ENCODE results near the gene PEA15.

The PEA15 gene

GRCh38 chr1:160236806-160237205 lies 31.6 kb downstream of the PEA15 start:
- in situ Hi-C loops (cut with MboI; ENCODE audit: low sequenced_read_pairs), result no loop called here

GRCh38 chr1:160237558-160237957 lies 32.4 kb downstream of the PEA15 start:
- in situ Hi-C loops (cut with MboI; ENCODE audit: low sequenced_read_pairs), result no loop called here

DNA sequence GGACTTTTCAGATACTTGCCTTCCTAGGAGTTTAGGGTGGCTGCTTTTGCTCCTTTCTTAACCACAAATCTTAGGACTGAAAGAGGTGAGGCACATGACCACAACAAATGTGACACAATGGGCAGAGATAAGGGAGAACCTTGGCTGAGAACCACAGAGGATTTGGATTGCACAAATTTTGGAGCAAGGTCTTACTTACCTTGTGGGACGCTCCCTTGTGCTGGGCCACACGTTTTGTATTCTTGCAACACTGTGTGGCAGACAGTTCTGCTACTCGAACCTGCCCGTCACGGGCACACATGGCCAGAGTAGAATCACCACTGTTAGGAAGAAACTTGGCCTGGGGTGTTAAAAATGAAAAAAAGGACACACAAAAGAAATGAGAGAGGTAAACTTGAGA lies 33.2 kb downstream of the PEA15 start:
- in situ Hi-C loops (cut with MboI; ENCODE audit: low sequenced_read_pairs), result no loop called here

GRCh38 chr1:160239582-160240299 lies 34.6 kb downstream of the PEA15 start:
- in situ Hi-C loops (cut with MboI; ENCODE audit: low sequenced_read_pairs), result no loop called here

DNA sequence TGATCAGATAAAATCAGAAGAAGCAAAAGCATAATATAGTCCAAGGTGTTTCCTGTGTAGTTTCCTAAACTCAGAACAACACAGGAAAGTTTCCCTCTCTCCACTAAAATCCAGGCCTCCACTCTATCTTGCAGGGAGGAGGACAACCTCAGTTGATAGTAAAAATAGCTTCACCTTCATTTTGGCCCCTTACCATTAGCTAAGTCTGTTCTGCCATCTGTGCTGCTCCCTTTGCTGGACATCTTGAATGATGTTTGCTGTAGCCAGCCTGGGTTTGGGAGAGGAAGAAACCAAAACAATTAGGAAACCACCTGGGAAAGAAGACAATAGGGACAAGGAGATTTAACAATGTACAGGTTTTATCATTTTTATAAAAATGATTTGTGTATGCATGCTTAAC lies 38.6 kb downstream of the PEA15 start:
- in situ Hi-C loops (cut with MboI; ENCODE audit: low sequenced_read_pairs), result no loop called here

DNA sequence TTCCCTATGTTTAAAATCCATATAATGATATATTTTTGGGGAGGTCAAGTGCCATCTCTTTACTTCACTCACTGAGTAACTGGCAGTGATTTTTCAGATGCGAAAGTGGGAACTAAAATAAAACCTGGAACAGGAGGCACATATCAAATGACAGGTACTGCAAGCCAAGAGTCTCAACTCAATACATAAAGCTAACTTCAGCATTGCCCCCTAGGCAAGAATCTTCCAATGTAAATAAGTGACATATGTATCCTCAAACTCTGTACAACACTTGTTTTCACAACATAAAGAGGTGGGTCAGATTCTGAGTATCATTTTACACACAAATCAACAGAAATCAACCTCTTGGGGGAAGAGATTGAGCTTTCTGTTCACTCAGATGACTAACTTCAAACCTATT lies 39.0 kb downstream of the PEA15 start:
- in situ Hi-C loops (cut with MboI; ENCODE audit: low sequenced_read_pairs), result no loop called here

GRCh38 chr1:160245434-160245833 lies 40.2 kb downstream of the PEA15 start:
- in situ Hi-C loops (cut with MboI; ENCODE audit: low sequenced_read_pairs), result no loop called here

- in situ Hi-C loops (cut with MboI; ENCODE audit: low sequenced_read_pairs), result no loop called here
Observed at GRCh38 chr1:160247053-160247452, 41.9 kb downstream of the PEA15 start.

GRCh38 chr1:160251011-160251410 lies 45.8 kb downstream of the PEA15 start:
- in situ Hi-C loops (cut with MboI; ENCODE audit: low sequenced_read_pairs), result no loop called here

- in situ Hi-C loops (cut with MboI; ENCODE audit: low sequenced_read_pairs), result no loop called here
Observed at GRCh38 chr1:160251687-160252526, 46.7 kb downstream of the PEA15 start.

DNA sequence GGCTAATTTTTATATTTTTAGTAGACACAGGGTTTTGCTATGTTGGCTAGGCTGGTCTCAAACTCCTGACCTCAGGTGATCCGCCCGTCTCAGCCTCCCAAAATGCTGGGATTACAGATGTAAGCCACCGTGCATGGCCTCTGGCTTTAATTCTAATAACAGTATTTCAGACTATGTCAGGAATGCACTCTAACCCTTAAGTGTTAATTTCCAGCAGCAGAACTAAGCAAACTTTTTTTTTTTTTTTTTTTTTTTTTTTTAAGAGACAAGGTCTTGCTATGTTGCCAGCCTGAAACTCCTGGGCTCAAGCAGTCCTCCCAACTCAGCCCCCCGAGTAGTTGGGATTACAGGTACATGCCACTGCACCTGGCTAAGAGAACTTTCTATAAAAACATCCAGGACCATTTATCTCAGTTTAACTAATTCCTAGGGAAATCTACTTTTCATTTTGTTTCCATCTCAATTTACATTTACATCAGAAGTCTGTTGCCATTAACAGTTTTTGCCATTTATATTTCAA lies 50.7 kb downstream of the PEA15 start:
- in situ Hi-C loops (cut with MboI; ENCODE audit: low sequenced_read_pairs), result no loop called here

- in situ Hi-C loops (cut with MboI; ENCODE audit: low sequenced_read_pairs), result no loop called here
Observed at GRCh38 chr1:160256396-160257046, 51.3 kb downstream of the PEA15 start.

- in situ Hi-C loops (cut with MboI; ENCODE audit: low sequenced_read_pairs), result no loop called here
Observed at GRCh38 chr1:160257411-160258015, 52.3 kb downstream of the PEA15 start.

DNA sequence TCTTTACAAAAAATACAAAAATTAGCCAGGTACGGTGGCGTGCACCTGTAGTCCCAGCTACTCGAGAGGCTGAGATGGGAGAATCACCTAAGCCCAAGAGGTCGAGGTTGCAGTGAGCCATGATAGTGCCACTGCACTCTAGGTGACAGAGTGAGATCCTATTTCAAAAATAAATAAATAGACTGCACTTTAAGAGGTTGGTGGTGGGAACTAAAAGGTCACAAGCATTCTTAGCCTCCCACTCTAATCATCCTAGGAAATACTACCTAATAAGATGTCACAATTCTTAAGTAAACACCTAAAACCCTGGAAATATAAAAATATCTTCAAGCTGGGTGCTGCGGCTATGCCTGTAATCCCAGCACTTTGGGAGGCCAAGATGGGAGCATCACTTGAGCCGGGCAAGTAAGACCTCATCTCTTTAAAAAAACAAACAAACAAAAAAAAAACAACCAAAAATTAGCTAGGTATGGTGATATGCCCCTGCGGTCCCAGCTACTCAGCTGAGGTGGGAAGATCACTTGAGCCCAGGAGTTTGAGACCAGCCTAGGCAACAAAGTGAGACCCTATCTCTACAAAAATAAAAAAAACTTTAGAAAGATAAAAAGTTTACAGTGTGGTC lies 53.1 kb downstream of the PEA15 start:
- in situ Hi-C loops (cut with MboI; ENCODE audit: low sequenced_read_pairs), result no loop called here

- in situ Hi-C loops (cut with MboI; ENCODE audit: low sequenced_read_pairs), result no loop called here
Observed at GRCh38 chr1:160260406-160261382, 55.5 kb downstream of the PEA15 start.

GRCh38 chr1:160261556-160261892 lies 56.3 kb downstream of the PEA15 start:
- in situ Hi-C loops (cut with MboI; ENCODE audit: low sequenced_read_pairs), result no loop called here

GRCh38 chr1:160261893-160262794 lies 57.0 kb downstream of the PEA15 start, which contains the start of gene DCAF8:
DCAF8 (minus strand) TSS chr1:160262549; CDS start chr1:160244008, 18,541 bp downstream.
- in situ Hi-C loops (cut with MboI; ENCODE audit: low sequenced_read_pairs), result no loop called here

DNA sequence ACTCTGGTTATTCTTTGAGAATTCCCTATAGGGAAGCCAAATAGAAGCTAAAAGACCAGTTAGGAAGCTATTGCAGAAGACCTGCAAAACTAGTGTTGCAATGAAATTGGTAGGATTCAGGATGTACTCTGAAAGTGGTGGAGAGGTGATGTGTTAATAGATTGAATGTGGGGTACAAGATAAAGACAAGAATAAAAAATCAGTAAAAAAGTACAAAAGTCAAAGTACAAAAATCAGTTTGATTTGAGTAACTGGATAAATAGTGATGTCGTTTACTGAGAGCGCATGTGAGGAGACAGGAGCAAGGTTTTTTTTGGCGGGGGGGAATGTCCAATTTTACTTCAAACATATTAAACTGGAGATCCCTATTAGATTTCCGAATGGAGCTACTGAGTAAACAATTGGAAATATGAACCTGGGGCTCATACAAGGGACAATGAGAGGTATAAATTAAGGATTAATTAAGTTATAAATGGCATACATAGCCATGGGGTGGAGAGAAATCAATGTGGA lies 59.7 kb downstream of the PEA15 start:
- in situ Hi-C loops (cut with MboI; ENCODE audit: low sequenced_read_pairs), result no loop called here

Measured in HL-60/S4 treated with phorbol 12-myristate 13-acetate at 8.2 ng/mL for 4 days and 3 days (cell line).